ENCODE results near the gene CLDN9.
A peak's percentile ranks its signal among the peaks of the same experiment; 100 is the strongest.

Gene CLDN9

DNA sequence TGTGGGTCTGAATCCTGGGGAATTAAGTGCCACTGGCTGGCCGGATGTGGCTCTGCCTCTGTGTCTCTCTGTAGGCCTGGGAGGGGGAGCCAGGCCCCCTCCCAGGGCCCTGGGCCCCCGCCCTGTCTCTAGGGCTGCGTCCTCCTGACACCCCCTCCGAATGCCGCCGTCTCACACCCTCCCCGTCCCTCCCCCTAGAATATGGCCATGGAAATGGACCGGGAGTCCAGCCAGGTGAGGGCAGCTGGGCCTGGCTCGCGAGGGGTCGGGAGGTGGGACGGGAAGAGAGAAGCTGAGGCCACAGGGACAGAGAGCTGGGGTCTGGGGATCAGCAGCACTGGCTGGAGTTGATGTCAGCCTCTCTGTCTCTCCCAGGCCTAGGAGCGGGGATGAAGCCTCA, 16.4 kb upstream of the CLDN9 start:
- DNase-seq (ENCODE audit: low read depth) = no peak

DNA sequence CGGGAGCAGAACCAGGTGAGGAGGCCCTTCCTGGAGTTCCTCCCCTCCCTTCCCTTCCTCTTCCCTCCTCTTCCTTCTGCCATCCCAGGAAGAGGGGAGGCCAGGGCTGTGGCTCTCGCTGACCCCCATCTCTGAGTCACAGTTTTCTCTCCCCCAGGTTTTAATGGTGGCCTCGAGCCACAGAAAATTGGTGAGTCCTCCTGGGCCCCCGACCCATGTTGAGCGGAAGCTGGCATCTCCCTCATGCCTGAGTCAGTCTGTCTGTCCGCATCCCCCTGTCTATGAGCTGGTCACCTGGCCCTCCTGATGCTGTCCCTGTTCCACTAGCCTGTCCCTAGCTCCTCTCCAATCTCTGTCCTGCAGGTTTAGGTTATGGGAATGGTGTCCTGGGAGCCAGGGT, 12.8 kb upstream of the CLDN9 start:
- DNase-seq (ENCODE audit: low read depth) = no peak

DNA sequence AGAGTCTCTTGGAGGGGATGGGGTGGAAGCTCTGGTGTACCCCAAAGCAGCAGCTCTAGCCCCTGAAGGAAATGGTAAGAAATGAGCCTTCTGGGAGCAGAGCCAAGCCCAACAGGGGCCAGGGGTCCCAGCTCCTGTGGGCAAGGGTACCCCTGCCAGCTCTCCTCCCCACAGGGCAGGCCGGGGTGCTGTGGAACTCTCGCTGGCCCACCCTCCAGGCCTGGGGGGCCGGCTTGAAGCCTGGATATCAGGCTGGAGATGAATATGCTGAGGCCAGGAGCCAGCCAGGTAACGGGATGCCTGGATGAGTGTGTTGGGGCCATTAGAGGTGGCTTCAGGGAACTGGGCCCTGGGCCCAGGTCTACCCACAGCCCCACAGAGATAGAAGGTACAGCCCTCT, 12.2 kb upstream of the CLDN9 start:
- no peak for DNase-seq (ENCODE audit: low read depth)

DNA sequence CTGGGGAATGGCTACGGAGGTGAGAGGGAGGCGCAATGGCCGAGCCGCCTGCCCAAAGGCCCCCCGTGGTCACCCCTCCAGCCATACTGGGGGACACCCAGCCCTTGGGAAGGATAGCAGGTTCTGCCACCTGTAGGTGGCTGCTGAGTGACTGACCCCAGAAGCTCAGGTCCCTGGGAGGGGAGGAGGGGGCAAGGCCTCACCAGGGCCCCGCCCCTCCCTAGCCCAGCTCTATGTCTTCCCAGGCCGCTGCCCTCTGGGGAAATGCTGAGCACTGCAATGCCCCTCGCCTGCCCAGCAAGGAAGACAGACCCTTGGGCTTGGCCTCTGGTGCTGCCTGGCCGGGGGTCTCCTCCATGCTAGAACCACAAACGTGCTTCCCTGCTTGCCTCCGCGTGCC, 11.4 kb upstream of the CLDN9 start:
- no peak for DNase-seq (ENCODE audit: low read depth)

DNA sequence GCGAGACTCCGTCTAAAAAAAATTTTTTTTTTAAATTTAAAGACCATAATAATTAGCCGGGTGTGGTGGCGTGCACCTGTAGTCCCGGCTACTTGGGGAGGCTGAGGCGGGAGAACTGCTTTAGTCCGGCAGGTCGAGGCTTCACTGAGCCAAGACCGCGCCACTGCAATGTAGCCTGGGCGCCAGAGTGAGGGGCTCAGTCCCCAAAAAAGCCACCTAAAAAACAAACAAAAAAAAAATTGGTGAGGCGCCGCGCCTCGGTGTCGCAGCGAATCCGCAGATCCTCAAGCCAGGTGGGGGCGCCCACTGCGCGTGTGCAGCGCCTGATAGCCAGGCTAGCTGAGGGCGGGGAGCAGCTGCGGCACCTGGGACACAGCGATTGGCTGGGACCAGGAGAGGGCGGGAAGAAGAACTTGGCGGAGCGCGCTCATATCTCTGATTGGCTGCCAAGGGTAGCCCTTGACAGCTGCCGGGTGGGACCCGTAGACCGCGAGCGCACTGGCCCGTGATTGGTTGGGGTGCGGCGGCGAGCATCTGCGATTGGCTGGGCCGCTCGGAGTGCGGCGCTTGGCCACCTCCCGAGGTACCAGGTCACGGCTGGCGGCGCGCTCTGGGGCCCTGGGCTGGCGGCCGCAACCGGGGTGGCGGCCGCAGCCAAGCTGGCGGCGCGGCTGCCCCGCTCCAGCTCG, 9.0 kb upstream of the CLDN9 start:
- DNase-seq (ENCODE audit: low read depth) = peak; percentile 96

DNA sequence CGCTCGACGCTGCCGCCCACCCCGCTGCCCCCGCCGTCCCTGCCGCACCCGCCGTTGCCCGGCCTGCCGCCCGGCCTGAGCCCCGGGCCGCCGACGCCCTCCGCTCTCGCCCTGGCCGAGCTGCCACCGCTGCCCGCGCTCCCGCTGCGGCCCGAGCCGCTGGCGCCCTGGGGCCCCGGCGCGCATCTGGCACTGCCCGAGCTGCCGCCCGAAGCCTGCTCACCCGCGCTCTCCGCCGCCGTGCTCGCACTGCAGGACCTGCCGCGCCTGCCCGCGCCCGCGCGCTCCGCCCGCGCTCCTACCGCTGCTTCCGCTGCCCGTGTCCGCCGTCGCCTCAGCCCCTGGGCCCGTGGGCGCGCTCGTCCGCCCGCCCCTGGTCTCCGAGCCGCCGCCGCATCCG, 8.4 kb upstream of the CLDN9 start:
- no peak for DNase-seq (ENCODE audit: low read depth)

DNA sequence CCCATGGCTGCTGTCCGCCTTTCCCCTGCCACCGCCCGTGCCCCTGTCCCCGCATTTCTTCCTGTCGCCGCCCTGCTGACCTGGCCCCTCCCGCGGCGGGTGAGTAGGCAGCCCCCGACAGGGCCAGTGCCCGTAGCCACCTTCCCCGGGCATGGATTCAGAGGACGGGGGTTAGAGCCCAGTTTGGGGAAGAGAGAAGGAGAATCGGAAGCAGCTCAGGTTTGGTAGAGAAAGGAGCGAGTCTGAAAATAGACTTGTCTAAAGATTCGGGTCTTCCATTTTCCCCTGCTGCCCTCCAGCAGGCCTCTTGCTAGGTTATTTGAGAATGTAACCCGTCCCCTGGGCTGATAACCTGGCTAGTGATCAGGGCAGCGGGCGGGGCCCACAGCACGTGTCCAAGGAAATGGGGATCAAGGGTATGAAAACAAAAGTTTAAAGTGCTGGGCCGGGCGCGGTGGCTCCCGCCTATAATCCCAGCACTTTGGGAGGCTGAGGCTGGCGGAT, 7.9 kb upstream of the CLDN9 start:
- DNase-seq (ENCODE audit: low read depth) = no peak

DNA sequence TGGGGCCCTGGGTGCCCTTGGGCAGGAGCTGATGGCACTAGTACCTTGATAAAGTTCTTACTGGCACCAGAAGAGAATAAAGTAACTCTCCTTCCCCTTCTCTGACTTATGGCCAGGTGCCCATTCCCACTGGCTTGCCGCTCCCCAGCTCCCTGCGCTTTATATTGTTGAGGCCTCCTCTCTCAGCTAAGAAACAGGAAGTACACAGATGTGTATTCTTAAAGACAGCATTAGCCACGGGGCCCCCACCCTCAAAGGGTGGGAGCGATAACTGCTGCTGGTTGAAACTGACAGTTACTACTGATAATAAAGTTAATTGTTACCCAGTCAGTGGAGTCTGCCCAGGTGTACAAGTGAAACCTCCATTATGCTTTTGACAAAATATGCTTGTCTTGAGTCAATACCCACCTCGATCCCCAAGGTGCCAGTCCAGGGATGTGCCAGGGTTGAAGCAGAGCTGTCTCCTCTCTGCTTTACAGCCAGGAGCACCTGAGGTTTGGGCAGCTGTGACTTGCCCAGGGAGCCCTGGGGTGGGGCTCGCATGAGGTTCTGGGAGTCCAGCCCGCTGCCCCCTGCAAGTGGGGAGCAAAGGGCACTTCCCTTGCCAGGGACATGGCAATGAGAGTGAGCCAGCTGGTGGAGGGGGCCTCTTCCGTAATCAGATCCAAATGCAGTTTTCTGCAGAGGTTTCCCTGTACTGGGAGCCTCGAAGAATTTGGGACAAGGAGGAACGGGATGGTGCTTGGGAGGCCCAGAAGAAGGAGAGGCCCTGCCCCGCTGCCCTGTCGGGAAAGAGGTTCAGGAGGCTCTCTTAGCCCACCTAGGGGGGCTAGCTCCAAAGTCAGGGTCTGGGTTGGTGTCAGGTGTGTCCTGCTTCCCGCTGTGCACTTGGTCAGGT, 5.4 kb upstream of the CLDN9 start:
- DNase-seq (ENCODE audit: low read depth) = no peak

DNA sequence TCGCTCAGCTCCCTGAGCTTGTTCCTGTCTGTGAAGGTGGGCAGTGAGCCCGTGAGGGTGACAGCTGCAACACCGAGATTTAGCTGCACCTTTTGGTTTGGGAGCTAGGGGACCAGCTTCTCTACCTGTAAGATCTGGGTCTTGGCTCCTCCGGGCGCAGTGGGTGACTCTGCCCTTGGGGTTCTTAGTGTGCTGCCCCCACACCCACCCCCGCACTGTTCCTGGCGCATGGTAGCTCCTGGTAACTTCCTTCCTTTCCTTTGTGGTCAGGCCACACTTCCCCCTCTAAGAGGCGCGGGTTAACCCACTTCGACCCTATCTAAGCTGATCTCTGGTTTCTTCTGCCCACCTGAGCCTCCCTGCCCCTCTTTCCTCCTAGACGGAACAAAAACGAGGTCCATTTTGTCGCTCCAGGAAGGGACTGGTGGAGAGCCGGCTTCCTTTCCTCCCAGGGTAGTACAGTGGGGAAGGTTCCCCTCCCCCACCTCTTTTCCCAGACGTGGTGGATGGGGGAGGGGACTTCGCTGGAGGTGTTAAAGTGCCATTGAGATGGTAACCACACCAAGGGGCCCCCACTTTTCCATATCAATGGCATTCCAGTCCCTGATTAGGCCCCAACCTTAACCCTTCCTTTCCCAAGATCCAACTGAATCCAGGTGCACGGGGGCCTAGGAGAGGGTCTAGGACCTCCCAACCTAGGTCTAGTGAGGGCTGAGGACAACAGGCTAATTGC, 4.6 kb upstream of the CLDN9 start:
- no peak for DNase-seq (ENCODE audit: low read depth)

DNA sequence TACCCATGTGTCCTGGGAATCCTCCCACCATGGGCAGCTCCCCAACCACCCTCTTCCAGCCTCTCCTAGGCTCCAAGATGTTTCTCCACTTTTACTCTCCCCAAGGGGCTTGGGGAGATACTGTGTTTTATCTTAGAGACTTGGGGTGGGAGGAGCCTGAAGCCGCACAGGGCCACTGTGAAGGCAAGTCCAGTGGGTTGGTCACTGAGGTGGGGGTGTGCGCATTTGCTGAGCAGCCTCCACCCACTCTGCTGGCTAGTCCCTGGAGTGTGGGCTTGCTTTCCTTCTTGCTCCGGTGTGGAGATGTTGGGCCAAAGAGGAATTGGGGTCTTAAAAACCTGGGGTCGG, 4.1 kb upstream of the CLDN9 start:
- DNase-seq (ENCODE audit: low read depth) = no peak

DNA sequence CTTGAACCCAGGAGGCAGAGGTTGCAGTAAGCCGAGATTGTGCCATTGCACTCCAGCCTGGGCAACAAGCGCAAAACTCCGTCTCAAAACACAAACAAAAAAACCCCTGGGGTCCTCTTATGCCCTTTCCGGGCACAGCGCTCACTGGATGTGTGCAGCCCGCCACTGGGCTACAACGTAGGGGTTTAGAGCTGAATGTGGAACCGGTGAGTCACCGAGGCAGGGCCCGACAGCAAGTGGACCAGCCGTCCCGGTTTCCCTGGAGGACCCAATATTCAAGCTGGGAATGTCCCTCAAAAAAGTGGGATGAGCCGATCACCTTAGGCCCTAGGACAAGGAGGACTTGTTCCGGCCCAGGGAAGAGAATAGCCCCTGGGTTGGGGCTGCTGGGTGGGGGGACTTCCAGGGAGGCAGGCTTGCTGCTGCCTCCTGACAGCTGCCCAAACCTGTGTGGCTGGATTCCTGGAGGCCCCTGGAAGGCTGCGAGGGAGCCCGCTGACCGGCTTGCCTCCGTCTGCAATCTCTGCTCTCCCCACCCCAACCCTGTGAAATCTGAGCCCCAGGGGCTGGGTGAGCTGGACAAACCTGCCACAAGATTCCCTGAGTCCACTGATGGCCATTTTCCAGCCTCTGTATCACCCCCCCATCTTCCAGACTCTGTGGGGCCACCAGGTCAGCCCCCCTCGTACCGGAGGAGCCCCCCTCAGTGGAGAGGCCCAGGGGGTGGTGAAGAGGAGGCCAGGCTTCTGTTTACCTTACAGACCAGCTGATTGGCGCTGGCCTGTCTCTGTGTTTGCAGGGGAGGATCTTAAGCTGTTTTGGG, 2.9 kb upstream of the CLDN9 start:
- no peak for DNase-seq (ENCODE audit: low read depth)

DNA sequence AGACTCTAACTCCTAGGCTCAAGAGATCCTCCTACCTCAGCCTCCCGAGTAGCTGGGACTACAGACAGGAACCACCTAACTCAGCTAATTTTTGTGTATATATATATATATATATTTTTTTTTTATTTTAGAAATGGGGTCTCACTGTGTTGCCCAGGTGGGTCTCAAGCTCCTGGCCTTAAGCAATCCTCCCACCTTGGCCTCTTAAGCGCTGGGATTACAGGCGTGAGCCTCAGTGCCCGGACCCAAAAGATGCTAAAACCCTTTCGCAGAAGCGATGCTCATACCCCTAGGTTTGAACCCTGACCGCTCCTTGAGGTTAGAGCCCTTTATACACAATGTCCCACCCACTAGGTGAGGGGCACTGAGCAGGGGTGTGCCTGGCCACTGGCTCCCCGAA, 2.2 kb upstream of the CLDN9 start:
- no peak for DNase-seq (ENCODE audit: low read depth)

DNA sequence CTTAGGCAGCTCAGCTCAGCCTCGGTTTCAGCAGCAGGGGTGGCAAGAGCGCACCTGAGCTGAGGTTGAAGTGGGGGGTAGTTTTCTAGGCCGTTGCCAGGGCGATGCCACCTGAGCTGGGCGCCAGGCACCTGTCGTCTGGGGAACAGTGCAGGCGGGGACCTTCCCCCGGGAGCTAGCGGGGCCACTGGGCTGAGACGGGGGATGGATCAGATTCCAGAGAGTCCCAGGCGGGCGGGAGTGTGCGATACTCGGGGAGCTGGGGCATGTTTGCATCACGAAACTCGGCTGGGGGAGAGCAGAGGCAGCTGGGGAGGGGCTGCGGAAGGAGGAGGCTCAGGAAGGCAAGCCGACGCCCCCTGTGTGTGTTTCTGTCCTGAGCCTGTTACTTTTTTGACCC, 477 bp upstream of the CLDN9 start:
- DNase-seq (ENCODE audit: low read depth) = no peak

DNA sequence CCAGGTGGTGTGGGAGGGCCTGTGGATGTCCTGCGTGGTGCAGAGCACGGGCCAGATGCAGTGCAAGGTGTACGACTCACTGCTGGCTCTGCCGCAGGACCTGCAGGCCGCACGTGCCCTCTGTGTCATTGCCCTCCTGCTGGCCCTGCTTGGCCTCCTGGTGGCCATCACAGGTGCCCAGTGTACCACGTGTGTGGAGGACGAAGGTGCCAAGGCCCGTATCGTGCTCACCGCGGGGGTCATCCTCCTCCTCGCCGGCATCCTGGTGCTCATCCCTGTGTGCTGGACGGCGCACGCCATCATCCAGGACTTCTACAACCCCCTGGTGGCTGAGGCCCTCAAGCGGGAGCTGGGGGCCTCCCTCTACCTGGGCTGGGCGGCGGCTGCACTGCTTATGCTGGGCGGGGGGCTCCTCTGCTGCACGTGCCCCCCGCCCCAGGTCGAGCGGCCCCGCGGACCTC, 798 bp downstream of the CLDN9 start:
- no peak for DNase-seq (ENCODE audit: low read depth)

DNA sequence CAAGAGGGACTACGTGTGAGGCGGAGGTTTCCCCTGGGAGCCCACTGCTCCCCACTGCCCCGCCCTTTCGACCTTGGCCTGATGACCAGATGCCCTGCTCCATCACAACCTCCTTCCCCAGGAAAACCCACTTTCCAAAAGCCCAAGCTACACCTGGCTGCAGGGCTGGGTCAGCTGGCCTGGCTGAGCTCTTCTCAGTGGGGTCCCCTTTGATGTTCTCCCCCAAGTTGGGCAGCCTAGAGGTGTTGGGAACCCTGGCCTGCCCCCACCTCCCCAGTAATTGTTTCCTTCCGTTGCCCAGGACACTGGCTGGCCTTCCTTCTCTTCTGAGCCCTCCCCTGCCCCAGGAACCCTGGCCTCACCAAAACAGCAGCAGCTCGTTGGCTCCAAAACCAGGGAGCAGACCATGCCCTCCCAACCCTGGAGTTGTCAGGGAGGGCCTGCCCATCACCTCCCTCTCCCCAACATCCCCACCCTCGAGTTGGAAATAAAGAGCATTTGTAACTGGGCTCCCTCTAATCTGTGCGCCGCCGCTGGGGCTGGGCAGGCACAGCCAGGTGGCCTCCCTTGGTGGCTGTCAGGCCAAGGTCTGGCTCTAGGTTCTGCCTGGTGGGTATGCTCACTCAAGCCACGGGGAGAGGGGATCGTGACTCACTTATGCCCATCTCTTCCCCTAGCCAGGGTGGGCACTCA, 1.4 kb downstream of the CLDN9 start:
- no peak for DNase-seq (ENCODE audit: low read depth)

DNA sequence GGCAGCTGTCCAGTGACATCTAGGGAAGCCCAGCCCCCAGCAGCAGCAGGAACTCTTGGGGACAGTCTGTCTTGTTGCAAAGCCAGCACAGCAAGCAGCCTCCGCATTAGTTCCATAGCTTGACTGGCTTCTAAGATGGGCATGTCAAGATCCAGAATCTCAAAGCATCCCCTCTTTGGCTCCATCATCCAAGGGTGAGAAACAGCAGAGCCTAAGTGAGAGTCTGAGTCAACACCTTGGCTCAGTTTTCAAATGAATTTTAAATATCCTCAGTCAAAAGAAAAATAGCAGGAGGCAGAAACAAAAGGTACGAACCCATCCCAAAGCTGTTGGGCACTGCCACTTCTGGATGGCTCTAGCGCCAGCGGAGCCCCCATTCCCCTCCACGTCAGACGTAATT, 2.2 kb downstream of the CLDN9 start:
- no peak for DNase-seq (ENCODE audit: low read depth)

DNA sequence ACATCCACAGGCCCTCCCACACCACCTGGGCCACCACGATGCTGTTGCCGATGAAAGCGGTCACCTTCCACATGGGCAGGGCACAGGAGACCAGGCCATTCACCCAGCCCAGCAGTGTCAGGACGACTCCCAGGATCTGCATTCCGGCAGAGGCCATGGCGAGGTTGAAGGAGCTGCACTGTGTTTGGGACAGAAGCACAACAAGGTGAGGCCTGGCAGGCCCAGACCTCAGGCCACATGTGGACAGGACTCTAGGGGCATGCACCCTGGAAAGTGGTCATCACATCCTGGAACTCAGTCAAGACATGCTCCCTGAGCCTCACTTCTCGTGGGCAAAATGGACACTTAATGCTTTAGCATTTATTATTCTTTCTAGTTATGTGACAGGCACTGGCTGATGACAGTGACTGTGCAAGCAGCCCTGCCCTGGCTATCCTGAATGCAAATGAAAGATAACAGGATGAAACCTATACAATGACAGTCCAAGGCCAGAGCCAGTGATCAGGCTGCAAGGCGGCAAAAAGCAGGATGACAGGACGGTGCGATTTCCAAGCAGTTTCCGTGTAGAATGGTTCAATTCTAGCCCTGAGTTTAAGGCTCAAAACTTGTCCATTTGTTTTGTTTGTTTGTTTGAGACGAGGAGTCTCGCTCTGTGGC, 3.3 kb downstream of the CLDN9 start:
- no peak for DNase-seq (ENCODE audit: low read depth)

DNA sequence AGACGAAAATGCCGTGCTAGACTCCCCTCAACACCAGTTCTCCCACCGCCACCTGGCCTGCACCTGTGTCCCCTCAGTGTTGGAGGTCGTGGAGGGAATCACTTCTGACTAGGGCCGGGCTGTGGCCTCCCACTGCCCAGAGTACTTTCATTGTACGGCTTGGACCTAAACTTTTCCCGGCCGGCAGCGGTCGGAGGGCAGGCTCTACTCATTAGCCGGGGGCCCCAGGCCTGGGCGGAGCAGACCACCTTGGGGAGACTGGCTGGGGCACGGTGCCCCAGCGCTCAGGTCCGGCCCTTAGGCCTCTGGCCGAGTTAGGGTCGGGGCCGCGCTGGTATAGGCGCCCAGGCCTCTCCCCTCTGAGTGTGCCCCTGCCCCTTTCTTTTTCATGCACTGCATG, 4.6 kb downstream of the CLDN9 start:
- DNase-seq (ENCODE audit: low read depth) = no peak

DNA sequence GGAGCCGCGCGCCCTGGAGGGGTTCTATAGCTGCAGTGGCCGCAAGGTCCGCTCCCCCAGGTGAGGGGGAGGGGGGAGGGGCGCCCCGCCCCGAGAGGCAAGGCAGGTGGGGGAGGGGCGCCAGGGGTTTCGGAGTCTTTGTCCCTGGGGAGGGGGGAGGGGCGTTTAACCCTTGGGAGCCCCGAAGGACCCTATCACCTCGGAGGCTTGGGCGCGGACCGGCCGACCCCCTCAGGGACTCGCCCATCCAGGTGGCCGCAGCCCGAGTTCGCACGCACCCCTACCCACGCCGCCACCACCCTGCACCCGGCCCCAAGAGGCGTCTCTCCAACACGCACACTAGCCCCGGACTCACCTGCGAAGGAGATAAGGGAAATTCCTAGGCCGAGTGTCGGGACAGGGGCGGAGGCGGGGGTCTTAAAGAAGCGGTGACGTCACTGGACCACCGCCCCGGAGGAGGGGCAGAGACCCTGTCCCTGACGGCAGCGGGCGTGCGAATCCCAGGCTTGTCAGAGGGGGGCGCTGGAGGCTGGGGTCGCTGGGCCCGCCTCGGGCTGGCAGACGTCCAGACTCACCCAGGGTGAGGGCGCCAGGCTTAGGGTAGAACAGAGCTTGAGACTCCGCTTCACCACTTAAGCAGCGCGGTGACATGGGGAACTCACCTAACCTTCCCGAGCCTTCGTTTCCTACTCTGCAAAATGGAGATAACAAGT, 5.2 kb downstream of the CLDN9 start, which contains the start of gene CLDN6:
Gene CLDN6 (minus strand): TSS at position 390 of the 713 bp plus-strand sequence. CDS start 2,162 bp downstream, outside the sequence.
- no peak for DNase-seq (ENCODE audit: low read depth)

All from activated T-cell treated with anti-CD3 and anti-CD28 coated beads for 24 hours (primary cell).